Spinal cord (tissue), 10 donors: Measurements from ENCODE around the gene LSP1. TPM values are rescaled to one million over a fixed set of nuclear protein-coding genes. Genes with fewer than 3 reads are reported as not detected.

Experiments used
- DNase-seq, 6 donors: peaks; one replicate each; pipeline versions ENCODE4 v3.0.0 to v3.0.0-alpha.2; 2013 to 2015; ENCODE audit warnings: low spot score in 6 of 6, low read depth in 4 of 6
- H3K27ac ChIP-seq: one replicate; pipeline ENCODE4 v1.5.1; 2013; ENCODE audit warnings: low read depth, low read length, control low read depth
- H3K27me3 ChIP-seq: one replicate; pipeline ENCODE4 v1.6.1; 2013; ENCODE audit warnings: low read length; ENCODE audit not compliant: control insufficient read depth, insufficient read depth
- H3K36me3 ChIP-seq: one replicate; pipeline ENCODE4 v1.6.1; 2013; ENCODE audit warnings: low read length; ENCODE audit not compliant: control insufficient read depth, insufficient read depth
- H3K4me1 ChIP-seq: one replicate; pipeline ENCODE4 v1.6.1; 2013; ENCODE audit warnings: low read length; ENCODE audit not compliant: control insufficient read depth, insufficient read depth
- H3K4me3 ChIP-seq: one replicate; pipeline ENCODE4 v1.5.1; 2013; ENCODE audit warnings: low read depth, low read length, control low read depth
- H3K9me3 ChIP-seq: one replicate; pipeline ENCODE4 v1.6.1; 2013; ENCODE audit warnings: low read length; ENCODE audit not compliant: control insufficient read depth, insufficient read depth
- WGBS: methylation state at CpG from one replicate; pipeline ENCODE4 v1.1.5; 2013; ENCODE audit warnings: missing lambda C conversion rate; ENCODE audit not compliant: insufficient coverage; 5-methylcytosine and 5-hydroxymethylcytosine counted together
- polyA plus RNA-seq, 2 donors: library from polyadenylated mRNA; unstranded; fragments of 120-200 nt; gene quantifications; one replicate each; pipeline ENCODE4 v1.2.1, GENCODE V29; 2013; ENCODE audit not compliant: insufficient read length in 2 of 2
- total RNA-seq, 2 donors: library from RNA; depleted of rRNA in 1 of 2; stranded (reverse); fragments of 120-200 nt in 1 of 2; fragments of >200 nt in 1 of 2; gene quantifications; one replicate each; pipeline versions ENCODE4 v1.2.3 to v1.2.4, GENCODE V29; 2013 to 2014
- donor health status: healthy.

LSP1 gene
- total and polyA plus RNA-seq, 4 donors = 2.1 to 10.6 (median 7.9) TPM

- Histone ChIP-seq H3K27ac (no peak overlapping the region), H3K9me3 (no peaks in the 10 kb centered on the region), H3K4me1 (no peaks in the 10 kb centered on the region), H3K36me3 (no peaks in the 10 kb centered on the region), H3K27me3 (no peaks in the 10 kb centered on the region), H3K4me3 (no peak overlapping the region)
- no peak for DNase-seq
- WGBS = 73% methylated on average over 26 of the region's 26 CpGs
Observed at GRCh38 chr11:1854949-1855885, 2.3 kb downstream of the LSP1 start.

- no peak for DNase-seq
- 90% methylated on average over 11 of the region's 11 CpGs for WGBS
- Histone ChIP-seq H3K4me3 (no peak overlapping the region), H3K9me3 (no peaks in the 10 kb centered on the region), H3K27me3 (no peaks in the 10 kb centered on the region), H3K4me1 (no peaks in the 10 kb centered on the region), H3K27ac (no peak overlapping the region), H3K36me3 (no peaks in the 10 kb centered on the region)
Observed at GRCh38 chr11:1855886-1856265, 3.0 kb downstream of the LSP1 start.

GRCh38 chr11:1856306-1857005, 3.6 kb downstream of the LSP1 start:
- H3K27ac ChIP-seq = no peak overlapping the region
- H3K9me3 ChIP-seq = no peaks in the 10 kb centered on the region
- H3K4me1 ChIP-seq = no peaks in the 10 kb centered on the region
- no peak overlapping the region for H3K4me3 ChIP-seq
- DNase-seq = no peak
- no peaks in the 10 kb centered on the region for H3K27me3 ChIP-seq
- H3K36me3 ChIP-seq = no peaks in the 10 kb centered on the region
- WGBS = 91% methylated on average over 13 of the region's 13 CpGs

- no peaks in the 10 kb centered on the region for H3K27me3 ChIP-seq
- no peak overlapping the region for H3K4me3 ChIP-seq
- no peaks in the 10 kb centered on the region for H3K4me1 ChIP-seq
- 80% methylated on average over 10 of the region's 11 CpGs for WGBS
- no peaks in the 10 kb centered on the region for H3K36me3 ChIP-seq
- no peaks in the 10 kb centered on the region for H3K9me3 ChIP-seq
- DNase-seq = no peak
- no peak overlapping the region for H3K27ac ChIP-seq
Observed at GRCh38 chr11:1857064-1857463, 4.2 kb downstream of the LSP1 start.

- DNase-seq = no peak
- H3K4me3 ChIP-seq = no peak overlapping the region
- WGBS = 95% methylated on average over 9 of the region's 9 CpGs
- no peaks in the 10 kb centered on the region for H3K36me3 ChIP-seq
- no peaks in the 10 kb centered on the region for H3K27me3 ChIP-seq
- no peaks in the 10 kb centered on the region for H3K9me3 ChIP-seq
- no peak overlapping the region for H3K27ac ChIP-seq
- peaks cover 2% of the 10 kb centered on the region for H3K4me1 ChIP-seq
Observed at GRCh38 chr11:1858154-1858553, 5.3 kb downstream of the LSP1 start.

- no peaks in the 10 kb centered on the region for H3K27me3 ChIP-seq
- DNase-seq = no peak
- no CpG with 5 or more reads among the region's 7 CpGs for WGBS
- H3K36me3 ChIP-seq = no peaks in the 10 kb centered on the region
- no peak overlapping the region for H3K4me3 ChIP-seq
- H3K4me1 ChIP-seq = peaks cover 6% of the 10 kb centered on the region
- H3K27ac ChIP-seq = no peak overlapping the region
- H3K9me3 ChIP-seq = no peaks in the 10 kb centered on the region
Observed at GRCh38 chr11:1858576-1858975, 5.7 kb downstream of the LSP1 start.

- DNase-seq = no peak
- H3K4me1 ChIP-seq = peaks cover 11% of the 10 kb centered on the region
- no peaks in the 10 kb centered on the region for H3K9me3 ChIP-seq
- WGBS = 83% methylated on average over 4 of the region's 4 CpGs
- H3K36me3 ChIP-seq = no peaks in the 10 kb centered on the region
- no peak overlapping the region for H3K27ac ChIP-seq
- H3K4me3 ChIP-seq = no peak overlapping the region
- no peaks in the 10 kb centered on the region for H3K27me3 ChIP-seq
Observed at GRCh38 chr11:1859004-1859403, 6.1 kb downstream of the LSP1 start.

GRCh38 chr11:1860108-1860507, 7.2 kb downstream of the LSP1 start:
- no peaks in the 10 kb centered on the region for H3K36me3 ChIP-seq
- H3K27ac ChIP-seq = no peak overlapping the region
- H3K9me3 ChIP-seq = no peaks in the 10 kb centered on the region
- no peak overlapping the region for H3K4me3 ChIP-seq
- peaks cover 22% of the 10 kb centered on the region for H3K4me1 ChIP-seq
- WGBS = no CpG with 5 or more reads among the region's 1 CpG
- H3K27me3 ChIP-seq = no peaks in the 10 kb centered on the region
- no peak for DNase-seq

- 93% methylated on average over 3 of the region's 4 CpGs for WGBS
- no peaks in the 10 kb centered on the region for H3K27me3 ChIP-seq
- H3K9me3 ChIP-seq = no peaks in the 10 kb centered on the region
- DNase-seq = no peak
- no peak overlapping the region for H3K27ac ChIP-seq
- peaks cover 25% of the 10 kb centered on the region for H3K4me1 ChIP-seq
- H3K36me3 ChIP-seq = no peaks in the 10 kb centered on the region
- no peak overlapping the region for H3K4me3 ChIP-seq
Observed at GRCh38 chr11:1861435-1862411, 8.8 kb downstream of the LSP1 start.
